Occipital lobe (tissue), 2 donors: Measurements from ENCODE around the gene TNFRSF21. TPM values are rescaled to one million over a fixed set of nuclear protein-coding genes. Genes with fewer than 3 reads are reported as not detected.
"Not testable (repeated sequence)": the region's sequence is repeated elsewhere in the genome, so short reads cannot be mapped to it uniquely, and the experiment has no call there.

Experiments used
- DNase-seq: peaks from one replicate; lab custom pipeline; 2025; lab: John Stamatoyannopoulos, UW
- total RNA-seq: library from RNA; depleted of rRNA; stranded (reverse); fragments of >200 nt; gene quantifications from one replicate; pipeline ENCODE4 v1.2.3, GENCODE V29; 2014

Gene TNFRSF21
- total RNA-seq, 1 donor from 2014 or later = 42.6 TPM

DNA sequence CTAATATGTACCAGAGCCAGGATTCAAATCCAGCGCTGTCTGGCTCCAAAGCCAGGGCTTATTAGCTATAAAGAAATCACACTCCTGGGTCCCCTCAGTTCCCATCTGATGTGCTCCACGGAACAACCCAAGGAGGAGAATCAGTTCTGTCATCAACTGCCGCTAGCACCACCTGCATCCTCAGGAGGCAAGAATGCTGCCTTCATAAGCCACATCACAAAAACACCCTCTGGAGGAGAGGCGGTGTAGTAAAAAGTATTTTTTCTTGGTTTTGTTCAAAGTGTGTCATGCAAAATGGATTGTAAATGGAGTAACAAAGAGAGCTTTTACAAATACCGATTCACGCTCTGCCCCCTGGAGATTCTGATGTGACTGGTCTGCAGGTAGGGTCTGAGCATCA, 57.1 kb downstream of the TNFRSF21 start:
- no peak for DNase-seq

DNA sequence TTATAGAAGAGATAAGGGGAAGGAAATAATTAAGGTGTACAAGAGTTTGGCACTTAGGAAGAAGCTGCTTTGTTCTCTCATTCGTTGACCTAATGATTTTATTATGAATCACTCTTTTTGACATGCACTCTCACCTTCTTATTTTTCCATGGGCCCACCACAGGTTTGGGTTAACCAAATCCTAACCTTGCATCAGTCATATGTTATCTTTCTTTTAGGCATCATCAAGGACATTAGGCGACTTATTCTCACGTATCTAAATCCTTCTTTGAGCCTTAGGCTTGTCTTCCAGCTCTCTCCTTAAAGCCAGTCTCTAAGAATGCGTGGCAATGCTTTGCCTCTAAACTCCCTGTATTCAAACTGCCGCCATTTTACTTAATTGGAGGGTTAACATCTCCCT, 58.3 kb downstream of the TNFRSF21 start:
- DNase-seq = no peak

- no peak for DNase-seq
Observed at GRCh38 chr6:47250302-47250701, 59.4 kb downstream of the TNFRSF21 start.

DNA sequence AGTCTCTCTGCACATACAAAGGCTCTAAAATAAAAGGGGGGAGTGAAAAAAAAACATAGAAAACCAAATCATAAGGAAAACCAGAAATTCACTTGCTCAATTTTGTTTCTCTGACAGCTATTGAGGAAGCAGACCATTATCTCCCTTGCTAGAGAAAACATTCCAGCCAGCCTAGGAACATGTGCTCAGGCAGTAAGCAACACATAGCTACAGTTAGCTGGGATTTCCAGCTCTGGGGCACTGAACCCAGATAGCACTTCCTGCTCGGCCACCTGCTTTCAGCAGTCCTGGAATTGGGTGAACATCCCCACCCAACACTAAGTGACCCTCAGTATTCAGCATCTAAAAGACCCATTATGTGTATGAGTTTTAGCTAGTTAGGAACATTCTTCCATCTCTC, 61.3 kb downstream of the TNFRSF21 start:
- DNase-seq = no peak

DNA sequence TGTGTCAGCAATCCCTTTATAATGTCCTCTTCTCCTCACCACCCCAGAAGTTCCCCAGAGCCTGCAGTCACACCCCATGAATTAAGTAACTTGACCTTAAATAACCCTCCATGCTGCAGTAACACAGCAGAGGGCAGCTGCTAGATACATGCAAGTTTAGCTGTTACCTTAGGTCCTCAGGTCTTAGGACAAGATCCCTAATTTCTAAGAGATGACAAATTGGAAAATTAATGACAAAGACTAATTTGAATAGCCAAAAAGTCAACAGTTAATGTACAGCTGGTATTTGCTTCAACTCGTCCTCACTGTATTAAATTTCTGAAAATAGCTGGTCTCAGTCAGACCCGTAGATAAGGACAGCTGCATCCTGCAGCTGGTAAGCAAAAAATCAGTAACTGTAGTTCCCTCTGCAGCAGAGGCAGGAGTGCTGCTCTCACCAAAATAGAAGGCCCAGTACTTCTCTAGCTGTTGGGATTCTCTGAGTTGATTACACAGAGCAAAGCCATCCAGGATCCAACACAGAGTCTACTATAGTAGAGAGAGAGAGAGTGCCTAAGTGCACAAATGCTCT, 62.4 kb downstream of the TNFRSF21 start:
- no peak for DNase-seq

- DNase-seq = no peak
Observed at GRCh38 chr6:47246551-47246950, 63.2 kb downstream of the TNFRSF21 start.

- DNase-seq = no peak
Observed at GRCh38 chr6:47245745-47246371, 63.8 kb downstream of the TNFRSF21 start.

- DNase-seq = peak; percentile 65
Observed at GRCh38 chr6:47242483-47243386, 67.0 kb downstream of the TNFRSF21 start.

- DNase-seq = no peak
Observed at GRCh38 chr6:47241742-47242482, 67.8 kb downstream of the TNFRSF21 start.

DNA sequence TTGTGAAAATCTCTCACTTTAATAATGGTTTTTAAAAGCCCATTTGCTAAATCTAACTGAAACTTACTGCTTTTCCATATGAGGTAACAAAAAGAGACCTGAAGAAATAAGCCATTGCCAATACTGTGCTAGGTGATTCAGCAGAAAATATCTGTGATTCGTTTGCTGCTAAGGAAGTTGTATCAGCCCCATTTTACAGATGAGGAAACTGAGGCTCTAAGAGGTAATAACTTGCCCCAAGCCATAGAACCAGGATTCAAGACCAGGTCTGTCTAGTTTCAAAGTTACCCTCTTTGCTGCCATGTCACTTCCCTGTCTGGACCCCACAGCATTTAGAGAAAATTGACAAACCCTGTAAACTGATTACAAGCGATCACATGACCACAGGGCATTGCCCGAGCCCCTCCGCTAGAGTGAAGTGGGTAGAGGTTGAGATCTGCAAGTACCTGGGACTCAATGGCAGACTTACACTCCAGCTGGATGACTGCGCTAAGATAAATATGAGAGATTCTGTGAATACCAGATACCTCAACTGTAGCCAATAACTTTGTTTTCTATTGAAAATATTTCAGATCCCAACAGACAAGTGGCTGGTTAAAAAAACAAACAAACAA, 69.3 kb downstream of the TNFRSF21 start:
- DNase-seq = no peak

GRCh38 chr6:47239546-47239945, 70.2 kb downstream of the TNFRSF21 start:
- DNase-seq = no peak

DNA sequence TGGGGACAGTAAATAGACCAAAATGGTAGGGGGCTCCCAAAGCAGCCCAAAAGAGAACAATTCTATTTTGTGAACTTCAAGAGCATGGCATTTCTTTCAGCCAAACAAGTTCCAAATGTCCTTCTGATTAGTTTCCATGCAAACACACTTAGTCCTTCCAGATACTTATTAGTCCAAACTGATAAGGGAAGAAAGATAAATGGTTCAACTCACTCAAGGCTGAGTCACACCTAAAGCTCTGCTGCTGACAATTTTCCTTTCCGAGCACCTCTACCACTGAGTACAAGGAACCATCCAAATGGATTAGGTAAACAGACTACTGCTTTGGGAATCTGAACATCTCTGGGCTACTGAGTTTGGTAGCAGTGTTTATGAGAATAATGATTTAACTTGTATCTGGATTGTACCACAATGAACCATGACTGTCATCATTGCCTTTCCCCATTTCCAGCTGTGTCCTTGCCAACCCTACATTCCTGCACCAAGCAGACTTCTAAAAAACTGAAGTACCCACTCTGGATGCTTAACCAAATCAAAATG, 71.2 kb downstream of the TNFRSF21 start:
- DNase-seq = no peak

DNA sequence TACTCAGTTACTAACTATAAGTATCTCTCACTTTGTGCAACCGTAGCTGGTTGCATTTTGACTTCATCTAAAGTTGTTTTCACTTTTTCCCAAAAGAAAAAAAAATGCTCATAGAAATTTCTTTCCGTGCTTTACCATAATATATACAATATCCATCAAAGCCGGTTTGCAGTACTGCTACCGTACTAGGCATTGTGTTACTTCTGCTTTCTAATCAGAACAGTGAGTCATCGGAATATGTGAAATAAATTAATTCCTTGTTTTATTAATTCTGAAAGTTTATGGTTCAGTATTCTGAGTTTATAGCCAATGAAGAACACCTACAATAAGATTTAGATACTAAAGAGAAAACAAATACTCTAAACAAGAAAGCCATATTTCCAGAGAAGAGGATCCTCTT, 72.5 kb downstream of the TNFRSF21 start:
- no peak for DNase-seq

DNA sequence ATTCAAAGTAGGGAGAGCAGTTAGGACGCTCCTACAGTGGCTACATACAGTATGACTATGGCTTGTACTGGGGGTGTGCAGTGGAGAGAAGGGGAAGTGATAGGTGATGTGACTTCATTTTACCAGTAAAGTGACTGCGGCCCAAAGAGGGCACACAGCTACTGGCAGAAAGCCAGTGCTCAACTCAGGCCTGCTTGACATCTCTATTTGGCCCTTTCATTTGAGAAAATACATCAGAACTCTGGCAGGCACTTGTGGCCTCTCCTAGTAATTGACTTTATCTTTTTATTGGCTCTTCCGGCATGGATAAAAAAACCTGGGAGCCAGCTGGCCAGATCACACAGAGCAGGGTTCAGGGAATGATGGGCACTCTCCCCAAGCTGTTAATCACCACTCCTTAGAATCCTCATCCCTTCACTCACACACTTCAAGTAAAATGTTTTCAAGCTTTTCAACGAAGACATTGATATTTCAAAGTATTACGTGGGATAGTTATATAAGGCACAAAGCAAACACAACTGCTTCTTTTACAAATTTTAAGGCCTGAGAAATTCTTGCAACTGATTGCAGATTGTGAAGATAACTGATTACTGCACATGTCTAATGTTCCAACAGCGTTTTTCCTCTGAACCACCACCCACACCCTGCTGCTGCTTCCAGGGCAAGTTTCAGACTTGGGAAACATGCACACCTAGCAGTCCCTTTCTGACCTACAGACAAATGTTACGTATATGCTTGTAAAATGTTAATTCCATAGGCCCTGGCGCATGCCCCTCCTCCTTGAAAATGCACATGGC, 73.5 kb downstream of the TNFRSF21 start:
- no peak for DNase-seq

- DNase-seq = no peak
Observed at GRCh38 chr6:47235421-47235820, 74.3 kb downstream of the TNFRSF21 start.

DNA sequence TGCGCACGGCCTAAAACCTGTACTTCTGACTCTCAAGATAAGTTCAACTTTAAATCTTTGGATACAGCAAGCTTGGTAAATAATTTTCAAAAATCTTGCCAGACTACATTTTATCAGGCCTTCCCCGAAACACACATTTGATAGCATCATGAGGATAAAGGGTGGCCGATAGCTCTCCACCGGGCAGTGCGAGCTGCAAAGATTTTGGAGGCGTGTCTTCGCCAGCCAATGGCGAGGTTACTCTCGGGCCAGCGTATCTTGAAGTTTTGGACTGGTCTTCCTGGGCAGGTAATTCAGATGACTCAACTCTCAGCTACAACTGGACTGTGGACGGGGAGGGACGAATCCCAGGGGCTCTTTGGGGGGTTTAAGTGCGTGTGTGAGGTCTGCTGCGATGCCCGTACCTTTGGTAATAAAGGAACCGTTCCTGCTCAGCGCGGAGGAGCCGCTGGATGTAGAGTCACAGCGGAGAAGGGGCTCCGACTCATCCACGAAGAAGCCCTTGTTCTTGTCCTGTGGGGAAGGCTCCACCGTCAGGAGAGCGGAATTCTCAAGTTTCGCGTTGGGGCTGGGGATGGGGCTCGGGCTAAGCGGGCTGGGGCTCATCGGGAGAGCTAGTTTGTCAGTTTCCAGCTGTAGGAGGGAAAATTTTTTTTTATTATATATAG, 75.3 kb downstream of the TNFRSF21 start:
- DNase-seq = no peak

- no peak for DNase-seq
Observed at GRCh38 chr6:47231151-47231550, 78.6 kb downstream of the TNFRSF21 start.

GRCh38 chr6:47230579-47230978, 79.1 kb downstream of the TNFRSF21 start:
- DNase-seq = no peak

DNA sequence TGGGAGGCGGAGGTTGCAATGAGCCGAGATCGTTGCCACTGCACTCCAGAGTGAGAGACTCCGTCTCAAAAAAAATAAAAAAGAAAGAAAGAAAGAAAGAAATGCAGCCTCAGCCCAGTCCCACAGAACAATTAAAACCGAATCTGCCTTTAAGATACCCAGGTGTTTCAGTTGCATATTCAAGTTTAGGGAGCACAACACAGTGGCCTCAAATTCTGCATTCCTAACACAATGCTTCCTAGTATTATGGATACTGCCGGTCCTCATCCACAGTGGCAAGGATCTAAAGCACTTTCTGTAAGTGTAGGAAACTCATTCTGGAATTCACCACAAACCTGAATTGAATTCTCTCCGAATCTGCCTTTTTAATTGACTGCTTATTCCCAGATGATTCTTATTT, 80.5 kb downstream of the TNFRSF21 start:
- no peak for DNase-seq

- not testable (repeated sequence) for DNase-seq
Observed at GRCh38 chr6:47228093-47228492, 81.6 kb downstream of the TNFRSF21 start.
